Chondrocyte (in vitro differentiated cells): ENCODE measurements around the gene EPHB1. TPM values are rescaled to one million over a fixed set of nuclear protein-coding genes. Genes with fewer than 3 reads are reported as not detected.

Experiments
- DNase-seq: peaks from one replicate; pipeline ENCODE4 v3.0.0; 2021; ENCODE audit warnings: mixed read lengths, low spot score
- H3K27ac Mint-ChIP-seq: one replicate; pipeline ENCODE4 v1.8.0; 2021; ENCODE audit warnings: mild to moderate bottlenecking, moderate library complexity, mixed read lengths; ENCODE audit not compliant: unreplicated experiment
- H3K27me3 Mint-ChIP-seq: 2 replicates; pipeline ENCODE4 v1.8.0; 2021; ENCODE audit warnings: low read depth, mixed read lengths
- H3K36me3 Mint-ChIP-seq: 2 replicates; pipeline ENCODE4 v1.8.0; 2021; ENCODE audit warnings: low read depth, mixed read lengths
- H3K4me1 Mint-ChIP-seq: 2 replicates; pipeline ENCODE4 v1.8.0; 2021; ENCODE audit warnings: low read depth, mild to moderate bottlenecking, mixed read lengths
- H3K4me3 Mint-ChIP-seq: one replicate; pipeline ENCODE4 v1.8.0; 2021; ENCODE audit warnings: mild to moderate bottlenecking, moderate library complexity, mixed read lengths; ENCODE audit not compliant: unreplicated experiment
- H3K9me3 Mint-ChIP-seq: 2 replicates; pipeline ENCODE4 v1.8.0; 2021; ENCODE audit warnings: low read depth, mixed read lengths
- CTCF ChIP-seq: fragments of 200-600 bp; sonication (generic); IDR thresholded peaks from 2 replicates; pipeline ENCODE4 v1.5.0; 2021; ENCODE audit warnings: antibody characterized with exemption, mild to moderate bottlenecking, moderate library complexity
- total RNA-seq: library from RNA; stranded (reverse); gene quantifications from 3 replicates; pipeline ENCODE4 v1.2.1, GENCODE V29; 2021

Gene EPHB1
- total RNA-seq, 1 donor from 2014 or later: 1.7 TPM

DNA sequence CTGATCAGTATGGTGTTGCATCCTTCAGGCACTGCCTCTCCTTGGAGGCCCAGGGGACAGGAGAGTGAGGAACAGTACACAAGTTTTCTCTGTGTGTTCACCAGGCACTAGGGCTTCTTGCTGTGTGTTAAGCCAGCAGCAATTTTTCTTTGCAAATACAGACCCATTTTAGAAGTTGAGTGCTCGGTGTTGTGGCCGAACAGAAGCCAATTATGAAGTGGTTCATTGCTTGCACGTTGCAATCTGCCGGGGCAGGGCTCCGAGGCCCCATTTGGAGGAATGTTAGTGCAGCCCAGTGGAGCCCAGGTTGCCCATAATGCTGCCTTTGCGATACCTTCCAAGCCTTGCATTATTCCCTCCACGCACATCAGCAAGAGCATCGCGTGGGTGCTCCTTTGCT is 51.0 kb downstream of the EPHB1 start:
- peaks cover 11% of the 10 kb centered on the region for H3K4me1 Mint-ChIP-seq
- H3K27me3 Mint-ChIP-seq: no peaks in the 10 kb centered on the region
- no peak for TF ChIP-seq CTCF
- DNase-seq: no peak
- peaks cover 2% of the 10 kb centered on the region for H3K36me3 Mint-ChIP-seq
- H3K4me3 Mint-ChIP-seq: no peak overlapping the region
- peaks cover 21% of the 10 kb centered on the region for H3K9me3 Mint-ChIP-seq
- H3K27ac Mint-ChIP-seq: no peak overlapping the region

DNA sequence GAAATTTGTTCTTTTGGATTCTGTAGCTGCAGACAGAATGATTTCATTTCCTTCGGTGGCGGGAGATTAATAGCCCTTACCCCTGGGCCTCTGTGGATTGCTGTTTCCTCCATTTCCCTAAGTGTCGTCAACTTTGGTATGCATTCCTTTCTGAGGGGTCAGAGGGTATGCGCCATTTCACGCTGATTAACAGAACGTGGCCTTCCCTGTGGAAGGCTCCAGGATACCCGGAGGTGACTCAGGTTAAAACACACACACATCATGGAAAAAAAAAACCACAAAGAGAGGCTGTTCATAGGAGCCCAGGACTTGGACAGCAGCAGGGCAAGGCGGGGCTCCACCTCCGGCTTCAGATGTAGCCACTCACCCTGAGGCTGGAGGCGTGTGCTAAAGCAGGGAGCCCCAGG is 51.9 kb downstream of the EPHB1 start:
- Mint-ChIP-seq H3K27ac (peak overlapping the region; percentile 19), H3K4me1 (peaks cover 11% of the 10 kb centered on the region), H3K36me3 (peaks cover 2% of the 10 kb centered on the region), H3K9me3 (peaks cover 21% of the 10 kb centered on the region), H3K4me3 (peak overlapping the region; percentile 29), H3K27me3 (no peaks in the 10 kb centered on the region)
- TF ChIP-seq CTCF: no peak
- no peak for DNase-seq

DNA sequence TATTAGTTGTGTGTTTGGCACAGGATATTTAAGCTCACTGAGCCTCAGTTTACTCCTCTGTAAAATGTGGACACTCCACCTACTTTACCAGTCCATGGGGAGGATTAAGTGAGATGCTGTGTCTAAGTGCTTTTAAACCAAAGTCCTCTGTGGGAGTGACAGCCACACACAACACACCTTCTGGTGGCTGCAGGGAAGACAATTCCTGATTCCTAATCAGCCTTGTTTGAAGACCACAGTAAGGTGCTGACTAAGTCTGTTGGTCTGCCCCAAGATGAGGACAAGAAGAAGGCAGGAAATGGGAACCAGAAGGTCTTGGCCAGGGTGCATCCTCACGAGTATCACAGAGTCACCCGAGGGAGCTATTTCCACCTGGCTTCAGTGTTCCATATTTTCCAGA is 52.3 kb downstream of the EPHB1 start:
- peaks cover 11% of the 10 kb centered on the region for H3K4me1 Mint-ChIP-seq
- peaks cover 2% of the 10 kb centered on the region for H3K36me3 Mint-ChIP-seq
- no peak overlapping the region for H3K27ac Mint-ChIP-seq
- H3K9me3 Mint-ChIP-seq: peaks cover 20% of the 10 kb centered on the region
- DNase-seq: no peak
- H3K4me3 Mint-ChIP-seq: no peak overlapping the region
- TF ChIP-seq CTCF: no peak
- no peaks in the 10 kb centered on the region for H3K27me3 Mint-ChIP-seq

DNA sequence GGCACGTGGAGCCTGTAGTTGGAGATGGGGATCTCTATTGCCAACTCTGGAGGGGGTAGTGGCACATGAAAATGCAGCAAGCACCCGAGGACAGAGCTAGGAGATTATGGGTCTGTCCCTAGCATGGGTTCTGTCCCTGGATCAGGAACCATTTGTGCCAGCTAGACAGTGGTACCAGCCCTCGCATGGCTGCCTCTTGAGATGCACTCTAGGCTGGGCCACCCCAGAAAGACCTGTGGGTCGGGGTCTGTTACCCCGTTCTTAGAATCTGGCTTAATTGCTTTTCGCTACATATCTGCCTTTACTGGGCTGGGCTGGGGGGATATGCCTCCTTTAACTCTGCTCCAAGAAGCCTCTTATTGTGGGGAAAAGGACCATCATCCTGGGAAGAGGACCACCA is 54.5 kb downstream of the EPHB1 start:
- no peaks in the 10 kb centered on the region for H3K36me3 Mint-ChIP-seq
- TF ChIP-seq CTCF: no peak
- peaks cover 11% of the 10 kb centered on the region for H3K4me1 Mint-ChIP-seq
- no peaks in the 10 kb centered on the region for H3K9me3 Mint-ChIP-seq
- H3K27me3 Mint-ChIP-seq: no peaks in the 10 kb centered on the region
- no peak for DNase-seq
- H3K4me3 Mint-ChIP-seq: no peak overlapping the region
- H3K27ac Mint-ChIP-seq: no peak overlapping the region

DNA sequence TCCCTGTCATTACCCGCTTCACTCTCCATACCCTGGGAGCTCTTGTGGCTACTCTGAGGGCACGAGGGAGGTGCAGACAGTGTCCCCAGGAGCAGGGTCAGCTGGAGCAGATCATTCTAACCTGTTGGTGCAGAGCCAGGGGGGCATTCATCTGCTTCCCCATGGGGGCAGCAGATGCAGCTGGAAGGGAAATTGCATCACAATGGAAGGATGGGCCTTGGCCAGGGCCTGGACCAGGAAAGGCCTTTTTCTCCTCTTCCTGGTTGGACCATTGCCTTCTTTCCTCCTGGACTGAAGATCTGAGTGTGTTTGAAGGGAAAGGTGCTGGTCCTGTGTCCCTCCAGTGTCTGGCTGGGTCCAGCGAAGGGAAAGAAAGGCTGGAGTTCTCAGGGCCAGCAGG is 55.7 kb downstream of the EPHB1 start:
- Mint-ChIP-seq H3K36me3 (no peaks in the 10 kb centered on the region), H3K9me3 (no peaks in the 10 kb centered on the region), H3K4me1 (peaks cover 11% of the 10 kb centered on the region), H3K27ac (no peak overlapping the region), H3K27me3 (no peaks in the 10 kb centered on the region), H3K4me3 (no peak overlapping the region)
- TF ChIP-seq CTCF: no peak
- DNase-seq: no peak
